Naive thymus-derived CD4-positive, alpha-beta T cell (primary cell): ENCODE results near the gene PEDS1. TPM values are rescaled to one million over a fixed set of nuclear protein-coding genes. Genes with fewer than 3 reads are reported as not detected.
A peak's percentile ranks its signal among the peaks of the same experiment; 100 is the strongest.
"Not testable (repeated sequence)": the region's sequence is repeated elsewhere in the genome, so short reads cannot be mapped to it uniquely, and the experiment has no call there.

Experiments used
- ATAC-seq: fragments of 150-1000 bp; cut with Tn5 transposase; 2 replicates; pipeline ENCODE4 v1.10.0; 2021; ENCODE audit warnings: mild to moderate bottlenecking, moderate library complexity
- CTCF ChIA-PET: fragments of 350-600 bp; sonication (Branson Sonifier 250); formaldehyde crosslinking; loops from one replicate; lab custom pipeline; 2021; ENCODE audit warnings: antibody characterized with exemption; lab: Charles Lee
- POLR2A ChIA-PET: fragments of 350-600 bp; sonication (Branson Sonifier 250); formaldehyde crosslinking; loops from one replicate; lab custom pipeline; 2021; ENCODE audit warnings: antibody characterized with exemption, inconsistent platforms; lab: Charles Lee
- DNase-seq, 9 donors: peaks; one replicate each; pipeline versions ENCODE4 v3.0.0 to v3.0.0-alpha.2; 2020 to 2022; ENCODE audit warnings: mixed read lengths in 1 of 9
- H3K27ac ChIP-seq: one replicate; pipeline ENCODE4 v1.7.0; 2013; ENCODE audit warnings: mild to moderate bottlenecking, low read depth, low read length, moderate library complexity
- H3K27me3 ChIP-seq, 2 donors: one replicate each; pipeline ENCODE4 v1.7.0; 2013; ENCODE audit warnings: low read length in 2 of 2, mild to moderate bottlenecking in 2 of 2, moderate library complexity in 2 of 2; ENCODE audit not compliant: control insufficient read depth in 2 of 2, insufficient read depth in 2 of 2
- H3K36me3 ChIP-seq, 3 experiments: 1 replicate in 2 of 3; 2 replicates in 1 of 3; pipeline ENCODE4 v1.7.0; 2013; ENCODE audit warnings: low read length in 3 of 3, mild to moderate bottlenecking in 3 of 3, moderate library complexity in 1 of 3; ENCODE audit not compliant: insufficient read depth in 3 of 3, control insufficient read depth in 2 of 3
- H3K4me1 ChIP-seq, 2 donors: one replicate each; pipeline ENCODE4 v1.7.0; 2013; ENCODE audit warnings: low read length in 2 of 2, mild to moderate bottlenecking in 2 of 2, moderate library complexity in 1 of 2; ENCODE audit not compliant: control insufficient read depth in 2 of 2, insufficient read depth in 2 of 2
- H3K4me3 ChIP-seq: 2 replicates; pipeline ENCODE4 v1.7.0; 2013; ENCODE audit warnings: mild to moderate bottlenecking, low read length
- H3K9me3 ChIP-seq, 3 experiments: 1 replicate in 2 of 3; 2 replicates in 1 of 3; pipeline ENCODE4 v1.7.0; 2013; ENCODE audit warnings: low read length in 3 of 3; ENCODE audit not compliant: control insufficient read depth in 2 of 3
- H3K27ac Mint-ChIP-seq, 9 donors: one replicate each; pipeline ENCODE4 v1.8.0; 2020 to 2022; ENCODE audit warnings: mixed read lengths in 9 of 9, mild to moderate bottlenecking in 8 of 9, moderate library complexity in 5 of 9, inconsistent platforms in 2 of 9
- H3K27me3 Mint-ChIP-seq, 5 donors: one replicate each; pipeline ENCODE4 v1.8.0; 2021 to 2022; ENCODE audit warnings: mixed read lengths in 5 of 5, mild to moderate bottlenecking in 1 of 5
- H3K36me3 Mint-ChIP-seq, 5 donors: one replicate each; pipeline ENCODE4 v1.8.0; 2020 to 2022; ENCODE audit warnings: mixed read lengths in 5 of 5, mild to moderate bottlenecking in 3 of 5, inconsistent platforms in 1 of 5
- H3K4me1 Mint-ChIP-seq, 7 donors: one replicate each; pipeline ENCODE4 v1.8.0; 2020 to 2022; ENCODE audit warnings: mixed read lengths in 7 of 7, mild to moderate bottlenecking in 3 of 7, inconsistent platforms in 1 of 7
- H3K4me3 Mint-ChIP-seq, 10 donors: one replicate each; pipeline ENCODE4 v1.8.0; 2020 to 2022; ENCODE audit warnings: mild to moderate bottlenecking in 10 of 10, mixed read lengths in 10 of 10, moderate library complexity in 6 of 10, inconsistent platforms in 2 of 10
- H3K9me3 Mint-ChIP-seq, 11 donors: one replicate each; pipeline ENCODE4 v1.8.0; 2020 to 2022; ENCODE audit warnings: mixed read lengths in 11 of 11, mild to moderate bottlenecking in 4 of 11, inconsistent platforms in 1 of 11, moderate library complexity in 1 of 11
- intact Hi-C, 2 donors: fragments of 100-400 bp; cut with micrococcal nuclease; formaldehyde crosslinking; loops; one replicate each; pipeline ENCODE4 v1.15.1; 2023
- polyA plus RNA-seq, 2 donors: library from polyadenylated mRNA; unstranded; fragments of 300-500 nt; fragmentation: Illumina TruSeq; gene quantifications; one replicate each; pipeline ENCODE4 v1.2.3, GENCODE V29; 2021
- total RNA-seq, 6 experiments: library from RNA in 5 of 6; stranded (reverse) in 5 of 6; gene quantifications; 1 replicate in 5 of 6; 2 replicates in 1 of 6; pipeline ENCODE4 v1.2.3 and lab custom pipeline; 2021 to 2026

Gene PEDS1
- 10 to 100 TPM; 16.0 to 27.6 (median 20.8) TPM for total RNA-seq
- 10 to 100 TPM; 18.1 to 29.3 TPM for polyA plus RNA-seq
- 23.4 reads per million, percentile 54 among the genes with 10 or more reads in this experiment for total RNA-seq (lab: John Stamatoyannopoulos, UW)

DNA sequence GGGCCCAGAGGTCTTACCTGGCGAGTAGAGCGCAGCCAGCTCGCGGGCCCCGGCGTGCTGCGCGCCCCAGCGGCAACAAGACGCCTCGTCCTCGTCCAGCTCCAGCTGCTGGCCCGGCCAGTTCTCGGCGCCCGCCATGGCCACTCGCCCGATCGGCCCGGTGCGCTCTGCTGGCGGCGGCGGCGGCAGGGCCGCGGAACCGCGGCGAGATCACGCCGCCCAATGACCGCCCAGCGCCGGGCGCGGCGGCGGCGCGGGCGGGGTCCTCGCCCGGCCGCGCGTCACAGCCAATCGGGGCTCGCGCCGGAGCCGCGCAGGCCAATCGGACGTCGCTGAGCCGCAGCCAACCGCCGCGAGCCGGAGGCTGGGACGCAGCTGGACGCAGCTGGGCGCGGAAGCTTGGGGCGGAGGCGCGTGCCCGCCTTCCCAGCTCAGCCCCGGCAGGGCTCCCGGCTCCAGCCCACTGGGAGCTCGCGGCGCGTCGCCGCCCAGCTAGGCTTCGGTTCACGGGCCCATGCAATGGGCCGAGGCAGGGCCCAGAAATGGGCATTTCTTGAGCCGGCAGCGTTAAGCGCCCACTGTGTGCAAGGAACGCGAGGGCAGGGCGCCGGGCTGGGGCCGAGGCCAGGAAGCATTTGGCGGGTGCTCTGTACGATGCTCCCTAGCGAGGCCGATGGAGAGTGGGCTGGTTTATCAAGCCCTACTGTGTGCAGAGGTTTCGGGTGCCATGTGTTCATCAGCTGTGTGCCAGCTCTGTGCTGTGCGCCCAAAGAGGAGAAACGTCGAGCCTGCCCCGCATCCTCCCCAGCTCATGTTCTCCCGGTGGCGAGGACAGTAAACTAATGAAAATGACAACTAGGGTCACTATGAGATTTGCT is at the start of gene PEDS1:
TSS of gene PEDS1 (minus strand) at position 224 of the 878 bp plus-strand sequence. CDS start at position 138, 86 bp downstream.
- Mint-ChIP-seq H3K27me3 (no peaks in the 10 kb centered on the region), H3K36me3 (peaks cover 0 to 12% (median 0%) of the 10 kb centered on the region in 5 donors), H3K9me3 (peaks cover 0 to 1% (median 0%) of the 10 kb centered on the region in 11 donors), H3K27ac (peak within 1 kb of the TSS; percentile 87 to 98 (median 93)), H3K4me1 (peaks cover 38 to 50% (median 43%) of the 10 kb centered on the region in 7 donors), H3K4me3 (peak within 1 kb of the TSS; percentile 81 to 93 (median 89))
- intact Hi-C loops = loop anchor here (1.0 to 2.0 kb wide), 5 partner anchors 13 to 357 kb away; partner anchors contain the start of genes PTPN1 (in 1 of the 2) and UBE2V1 (in 1 of the 2)
- H3K4me3 ChIP-seq = peak within 1 kb of the TSS; percentile 91
- peaks cover 0 to 12% (median 0%) of the 10 kb centered on the region in 3 experiments for H3K36me3 ChIP-seq
- POLR2A ChIA-PET = interaction anchor here (0.5 to 12.6 kb wide), 14 partner anchors 8 to 776 kb away, joined by 3 to 131 read pairs (median 6); partner anchors contain the start of genes CEBPB, SNAI1 and UBE2V1
- H3K4me1 ChIP-seq = peaks cover 22 to 24% of the 10 kb centered on the region in 2 donors
- peak; percentile 72 to 89 (median 81) for DNase-seq
- peak; percentile 99 for ATAC-seq
- H3K27me3 ChIP-seq = no peaks in the 10 kb centered on the region
- peak within 1 kb of the TSS; percentile 93 for H3K27ac ChIP-seq
- CTCF ChIA-PET = interaction anchor here (0.6 to 5.0 kb wide), 9 partner anchors 9 to 82 kb away, joined by 3 to 41 read pairs (median 4); no protein-coding TSS in a partner anchor
- H3K9me3 ChIP-seq = no peaks in the 10 kb centered on the region

- no peak overlapping the region for H3K4me3 Mint-ChIP-seq
- Histone ChIP-seq H3K27me3 (no peaks in the 10 kb centered on the region), H3K9me3 (no peaks in the 10 kb centered on the region), H3K27ac (no peak overlapping the region), H3K4me3 (no peak overlapping the region), H3K4me1 (no peaks in the 10 kb centered on the region), H3K36me3 (no peaks in the 10 kb centered on the region)
- intact Hi-C loops = no loop called here
- DNase-seq = no peak
- peak overlapping the region in 1 of 9 donors; percentile 43 for H3K27ac Mint-ChIP-seq
- H3K36me3 Mint-ChIP-seq = peaks cover 0 to 14% (median 13%) of the 10 kb centered on the region in 5 donors
- no peak for ATAC-seq
- ChIA-PET POLR2A (no interaction called here), CTCF (no interaction called here)
- H3K4me1 Mint-ChIP-seq = peaks cover 0 to 14% (median 4%) of the 10 kb centered on the region in 7 donors
- H3K9me3 Mint-ChIP-seq = peaks cover 0 to 17% (median 8%) of the 10 kb centered on the region in 11 donors
- H3K27me3 Mint-ChIP-seq = peaks cover 0 to 13% (median 0%) of the 10 kb centered on the region in 5 donors
Measured at GRCh38 chr20:50202677-50203076, 49.2 kb upstream of the PEDS1 start.

GRCh38 chr20:50201710-50202109 is 48.2 kb upstream of the PEDS1 start:
- ATAC-seq, H3K36me3 ChIP-seq, H3K4me3 Mint-ChIP-seq, H3K27me3 Mint-ChIP-seq, H3K4me3 ChIP-seq, H3K27ac Mint-ChIP-seq, H3K27ac ChIP-seq, H3K9me3 ChIP-seq, H3K4me1 ChIP-seq, DNase-seq, H3K27me3 ChIP-seq, intact Hi-C loops: not testable (repeated sequence)
- peaks cover 0 to 20% (median 4%) of the 10 kb centered on the region in 7 donors for H3K4me1 Mint-ChIP-seq
- peaks cover 0 to 17% (median 8%) of the 10 kb centered on the region in 11 donors for H3K9me3 Mint-ChIP-seq
- ChIA-PET POLR2A (interaction anchor here (1.7 kb wide), 1 partner anchor 10 kb away, joined by 6 read pairs; no protein-coding TSS in a partner anchor), CTCF (interaction anchor here (0.8 kb wide), 1 partner anchor 14 kb away, joined by 3 read pairs; no protein-coding TSS in a partner anchor)
- peaks cover 0 to 14% (median 13%) of the 10 kb centered on the region in 5 donors for H3K36me3 Mint-ChIP-seq

DNA sequence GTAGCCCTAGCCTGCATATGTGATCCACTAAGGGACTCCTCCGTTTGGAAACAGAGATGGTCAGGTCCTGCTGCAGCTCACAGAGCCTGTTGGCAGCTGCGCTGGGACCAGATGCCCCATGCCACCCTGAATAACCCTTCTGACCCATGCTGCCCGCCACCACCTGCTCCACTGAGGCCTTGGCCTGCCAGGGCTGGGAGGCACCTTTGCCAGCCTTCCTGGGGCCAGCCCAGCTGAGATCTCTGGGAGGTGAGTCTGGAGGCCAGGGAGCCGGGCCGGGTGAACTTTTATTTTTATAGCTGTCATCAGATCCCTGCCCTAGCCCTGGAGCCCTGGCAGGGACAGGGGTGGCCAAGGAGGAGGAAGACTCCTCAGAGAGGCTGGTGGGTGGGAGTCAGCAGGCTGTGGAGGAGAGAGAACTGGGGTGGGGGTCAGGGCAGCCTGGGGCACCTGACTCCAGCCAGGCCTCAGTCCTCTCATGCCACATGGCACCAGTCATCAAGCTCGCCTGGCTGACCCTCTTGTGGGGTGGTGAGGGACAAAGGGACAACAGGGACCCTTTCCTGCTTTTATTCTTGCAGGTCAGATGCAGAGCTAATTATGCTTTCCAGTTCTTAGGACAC is 47.1 kb upstream of the PEDS1 start:
- POLR2A ChIA-PET = interaction anchor here (0.5 to 1.7 kb wide), 2 partner anchors 9 to 525 kb away, joined by 4 to 6 read pairs; no protein-coding TSS in a partner anchor
- CTCF ChIA-PET = interaction anchor here (1.3 kb wide), 1 partner anchor 9 kb away, joined by 3 read pairs; no protein-coding TSS in a partner anchor

GRCh38 chr20:50199703-50200102 is 46.2 kb upstream of the PEDS1 start:
- H3K4me1 Mint-ChIP-seq = peaks cover 3 to 35% (median 12%) of the 10 kb centered on the region in 7 donors
- intact Hi-C loops = no loop called here
- H3K27me3 Mint-ChIP-seq = peaks cover 0 to 8% (median 0%) of the 10 kb centered on the region in 5 donors
- ChIA-PET POLR2A (interaction anchor here (0.5 to 1.0 kb wide), 2 partner anchors 227 to 526 kb away, joined by 3 to 4 read pairs; no protein-coding TSS in a partner anchor), CTCF (no interaction called here)
- no peaks in the 10 kb centered on the region for H3K27me3 ChIP-seq
- H3K36me3 Mint-ChIP-seq = peaks cover 0 to 16% (median 13%) of the 10 kb centered on the region in 5 donors
- no peaks in the 10 kb centered on the region for H3K9me3 ChIP-seq
- no peak overlapping the region for H3K4me3 ChIP-seq
- H3K27ac ChIP-seq = no peak overlapping the region
- no peaks in the 10 kb centered on the region for H3K4me1 ChIP-seq
- no peak for DNase-seq
- ATAC-seq = no peak
- H3K9me3 Mint-ChIP-seq = peaks cover 0 to 17% (median 8%) of the 10 kb centered on the region in 11 donors
- no peaks in the 10 kb centered on the region for H3K36me3 ChIP-seq
- no peak overlapping the region for H3K4me3 Mint-ChIP-seq
- H3K27ac Mint-ChIP-seq = no peak overlapping the region

More for the DNA sequence above, 47.1 kb upstream of the PEDS1 start:
- no peak overlapping the region for H3K27ac ChIP-seq
- ATAC-seq = no peak
- no peaks in the 10 kb centered on the region for H3K36me3 ChIP-seq
- Mint-ChIP-seq H3K4me1 (peaks cover 0 to 27% (median 7%) of the 10 kb centered on the region in 7 donors), H3K9me3 (peaks cover 0 to 17% (median 8%) of the 10 kb centered on the region in 11 donors), H3K27me3 (peaks cover 0 to 8% (median 0%) of the 10 kb centered on the region in 5 donors), H3K27ac (peak overlapping the region in 1 of 9 donors; percentile 7), H3K36me3 (peaks cover 0 to 14% (median 13%) of the 10 kb centered on the region in 5 donors), H3K4me3 (no peak overlapping the region)
- H3K27me3 ChIP-seq = no peaks in the 10 kb centered on the region
- no peak overlapping the region for H3K4me3 ChIP-seq
- no peak for DNase-seq
- intact Hi-C loops = no loop called here
- no peaks in the 10 kb centered on the region for H3K4me1 ChIP-seq
- no peaks in the 10 kb centered on the region for H3K9me3 ChIP-seq

DNA sequence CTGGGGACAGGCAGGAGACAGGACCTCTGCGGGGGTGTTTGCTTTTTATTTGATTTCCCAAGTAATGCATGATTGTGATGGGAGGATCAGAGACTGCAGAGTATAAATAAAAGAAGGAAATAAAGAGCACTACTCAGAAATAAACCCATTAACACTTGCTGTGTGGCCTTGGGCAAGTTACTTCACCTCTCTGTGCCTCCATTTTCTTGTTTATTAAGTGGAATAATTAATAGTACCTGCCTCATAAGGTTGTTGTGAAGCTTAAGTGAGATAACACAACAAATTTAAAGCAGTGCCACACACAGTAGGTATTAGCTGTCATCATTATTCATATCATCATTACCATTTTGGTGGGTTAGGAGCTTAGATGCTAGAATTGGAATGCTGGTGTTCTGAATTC is 45.2 kb upstream of the PEDS1 start:
- intact Hi-C loops = no loop called here
- ChIA-PET CTCF (no interaction called here), POLR2A (interaction anchor here (1.0 kb wide), 1 partner anchor 228 kb away, joined by 3 read pairs; no protein-coding TSS in a partner anchor)
- H3K36me3 Mint-ChIP-seq = peaks cover 0 to 14% (median 9%) of the 10 kb centered on the region in 5 donors
- H3K27ac Mint-ChIP-seq = no peak overlapping the region
- peaks cover 0 to 9% (median 2%) of the 10 kb centered on the region in 11 donors for H3K9me3 Mint-ChIP-seq
- DNase-seq (no peak), ATAC-seq (no peak)
- H3K4me1 Mint-ChIP-seq = peaks cover 8 to 39% (median 19%) of the 10 kb centered on the region in 7 donors
- Histone ChIP-seq H3K27me3 (no peaks in the 10 kb centered on the region), H3K9me3 (no peaks in the 10 kb centered on the region), H3K4me3 (no peak overlapping the region), H3K27ac (no peak overlapping the region), H3K4me1 (peaks cover 0 to 9% of the 10 kb centered on the region in 2 donors), H3K36me3 (no peaks in the 10 kb centered on the region)
- H3K4me3 Mint-ChIP-seq = no peak overlapping the region
- H3K27me3 Mint-ChIP-seq = peaks cover 0 to 6% (median 0%) of the 10 kb centered on the region in 5 donors
